ENCODE data around the gene STK32B.

The STK32B gene

DNA sequence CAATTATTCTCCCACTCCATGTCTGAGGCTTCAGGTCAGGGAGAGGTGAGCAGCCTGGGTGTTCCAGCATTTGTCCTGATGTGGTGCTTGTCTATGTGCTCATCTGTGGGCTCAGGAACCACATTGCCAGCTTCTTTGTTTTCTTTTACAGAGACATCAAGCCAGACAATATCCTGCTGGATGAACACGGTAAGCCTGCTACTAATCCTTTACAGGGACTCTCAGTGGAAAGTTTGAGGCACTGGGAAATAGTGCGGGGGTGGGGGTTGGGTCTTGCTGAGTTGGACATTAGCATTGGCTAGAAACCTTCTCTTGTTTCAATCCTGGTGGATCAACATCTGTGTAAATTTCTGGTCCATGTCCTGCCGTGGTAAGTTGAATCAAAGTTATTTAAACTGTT, 346.8 kb downstream of the STK32B start:
- Histone ChIP-seq H3K36me3 (ENCODE audit: insufficient read depth, low read length) (no peaks in the 10 kb centered on the region), H3K9ac (ENCODE audit: low read depth, low read length) (no peak overlapping the region)
- WGBS, result 80% methylated on average over 3 of the region's 3 CpGs

DNA sequence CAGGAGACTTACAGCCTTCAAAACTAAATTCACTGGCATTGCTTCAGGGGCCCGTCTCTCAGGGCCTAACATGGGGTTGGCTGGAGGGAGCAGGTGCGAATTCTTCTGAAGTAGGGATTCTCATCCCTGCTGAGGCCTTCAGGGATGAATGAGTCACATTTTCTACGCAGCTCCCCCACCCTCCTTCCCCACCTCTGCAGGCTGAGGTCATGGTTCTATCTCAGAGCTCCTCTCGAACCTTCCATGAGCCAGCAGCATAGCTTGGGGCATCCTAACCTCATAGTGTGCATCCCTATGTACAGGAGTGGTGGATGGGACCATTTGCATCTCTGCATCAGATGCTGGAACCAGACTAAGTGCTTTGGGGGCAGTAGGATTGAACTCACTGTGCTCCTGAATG, 347.8 kb downstream of the STK32B start:
- 0 out of 2 replicates have a peak, but pooled peaks cover 3% of the 10 kb centered on the region for H3K9me3 ChIP-seq (ENCODE audit: insufficient read depth, low read depth, low read length)
- H3K27ac ChIP-seq (ENCODE audit: low read depth, low read length), result no peak overlapping the region
- no peak overlapping the region for H3K9ac ChIP-seq (ENCODE audit: low read depth, low read length)
- no peak overlapping the region for H3K4me3 ChIP-seq (ENCODE audit: low read length)
- no peaks in the 10 kb centered on the region for H3K36me3 ChIP-seq (ENCODE audit: insufficient read depth, low read length)
- H3K4me1 ChIP-seq (ENCODE audit: insufficient read depth, low read length), result no peaks in the 10 kb centered on the region
- 81% methylated on average over 4 of the region's 4 CpGs for WGBS
- H3K27me3 ChIP-seq (ENCODE audit: insufficient read depth, low read length), result no peaks in the 10 kb centered on the region

More for the DNA sequence above, 346.8 kb downstream of the STK32B start:
- no peaks in the 10 kb centered on the region for H3K4me1 ChIP-seq (ENCODE audit: insufficient read depth, low read length)
- H3K9me3 ChIP-seq (ENCODE audit: insufficient read depth, low read depth, low read length), result 0 out of 2 replicates have a peak, but pooled peaks cover 3% of the 10 kb centered on the region
- H3K27ac ChIP-seq (ENCODE audit: low read depth, low read length), result no peak overlapping the region
- no peaks in the 10 kb centered on the region for H3K27me3 ChIP-seq (ENCODE audit: insufficient read depth, low read length)
- H3K4me3 ChIP-seq (ENCODE audit: low read length), result no peak overlapping the region

DNA sequence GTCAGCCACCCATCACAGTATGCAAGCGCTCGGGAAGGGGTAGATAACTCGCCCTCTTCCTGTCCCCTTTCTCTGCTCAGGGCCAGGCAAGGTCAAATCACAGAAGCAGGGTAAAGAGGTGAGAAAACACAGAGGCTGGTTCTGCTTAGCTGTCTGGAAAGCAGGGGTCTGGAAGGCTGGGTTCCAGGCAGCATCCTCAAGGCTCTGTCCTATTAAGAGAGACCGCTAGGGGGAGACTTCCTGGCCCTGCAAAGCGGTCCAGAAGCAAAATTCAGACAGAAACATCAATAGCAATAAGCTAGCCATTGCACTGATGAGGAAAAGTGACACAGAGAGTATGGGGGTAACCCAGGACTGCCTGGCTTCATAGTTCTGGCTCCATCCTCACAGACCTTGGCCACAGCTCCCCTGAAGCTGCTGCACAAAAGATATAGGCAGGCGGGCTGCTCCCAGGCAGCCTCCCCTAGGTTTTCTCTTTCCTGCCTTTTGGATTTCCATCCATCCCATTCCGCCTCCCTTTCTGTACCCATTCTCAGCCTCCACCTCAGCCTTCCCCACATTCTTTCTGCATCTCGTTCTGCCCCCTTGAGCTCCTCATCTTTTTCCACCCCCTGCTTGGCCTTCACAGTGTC, 348.6 kb downstream of the STK32B start:
- 61% methylated on average over 8 of the region's 8 CpGs for WGBS
- Histone ChIP-seq H3K9me3 (ENCODE audit: insufficient read depth, low read depth, low read length) (0 out of 2 replicates have a peak, but pooled peaks cover 3% of the 10 kb centered on the region), H3K27me3 (ENCODE audit: insufficient read depth, low read length) (no peaks in the 10 kb centered on the region), H3K4me1 (ENCODE audit: insufficient read depth, low read length) (no peaks in the 10 kb centered on the region), H3K36me3 (ENCODE audit: insufficient read depth, low read length) (no peaks in the 10 kb centered on the region), H3K9ac (ENCODE audit: low read depth, low read length) (no peak overlapping the region), H3K27ac (ENCODE audit: low read depth, low read length) (no peak overlapping the region), H3K4me3 (ENCODE audit: low read length) (no peak overlapping the region)

DNA sequence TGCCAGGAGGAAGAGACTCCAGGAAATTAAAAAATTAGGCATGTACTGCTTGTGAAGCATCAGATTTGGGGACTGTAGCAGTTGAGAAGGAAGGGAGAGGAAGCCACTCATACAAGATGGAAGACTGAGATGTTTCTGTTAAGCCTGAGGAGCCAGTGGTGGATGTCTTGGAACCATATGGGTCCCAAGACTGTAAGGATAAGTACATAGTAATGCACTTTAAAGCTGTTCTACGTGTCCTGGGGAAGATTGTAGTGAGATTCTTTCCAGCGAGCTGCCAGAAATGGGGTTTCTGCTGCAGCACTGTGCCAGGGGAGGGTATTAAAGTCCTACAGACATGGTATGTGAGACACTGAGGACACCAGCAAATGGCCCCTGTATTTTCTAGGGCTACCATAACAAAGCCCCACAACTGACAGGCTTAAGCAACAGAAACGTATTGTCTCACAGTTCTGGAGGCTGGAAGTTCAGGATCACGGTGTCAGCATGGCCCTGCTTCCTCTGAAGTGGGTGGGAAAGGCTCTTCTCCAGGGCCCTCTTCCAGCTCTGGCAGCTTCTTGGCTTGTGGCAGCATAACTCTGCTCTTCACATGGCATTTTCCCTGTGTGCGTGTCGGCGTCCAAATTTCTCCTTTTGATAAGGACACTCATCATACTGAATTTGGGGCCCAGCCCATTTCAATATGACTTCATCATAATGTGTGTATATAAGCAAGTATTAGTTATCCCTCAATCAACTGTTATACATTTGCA, 352.6 kb downstream of the STK32B start:
- H3K27me3 ChIP-seq (ENCODE audit: insufficient read depth, low read length), result no peaks in the 10 kb centered on the region
- H3K4me3 ChIP-seq (ENCODE audit: low read length), result no peak overlapping the region
- no peaks in the 10 kb centered on the region for H3K36me3 ChIP-seq (ENCODE audit: insufficient read depth, low read length)
- no peaks in the 10 kb centered on the region for H3K4me1 ChIP-seq (ENCODE audit: insufficient read depth, low read length)
- H3K9me3 ChIP-seq (ENCODE audit: insufficient read depth, low read depth, low read length), result peaks cover 26% of the 10 kb centered on the region
- 93% methylated on average over 7 of the region's 7 CpGs for WGBS
- no peak overlapping the region for H3K27ac ChIP-seq (ENCODE audit: low read depth, low read length)
- no peak overlapping the region for H3K9ac ChIP-seq (ENCODE audit: low read depth, low read length)

DNA sequence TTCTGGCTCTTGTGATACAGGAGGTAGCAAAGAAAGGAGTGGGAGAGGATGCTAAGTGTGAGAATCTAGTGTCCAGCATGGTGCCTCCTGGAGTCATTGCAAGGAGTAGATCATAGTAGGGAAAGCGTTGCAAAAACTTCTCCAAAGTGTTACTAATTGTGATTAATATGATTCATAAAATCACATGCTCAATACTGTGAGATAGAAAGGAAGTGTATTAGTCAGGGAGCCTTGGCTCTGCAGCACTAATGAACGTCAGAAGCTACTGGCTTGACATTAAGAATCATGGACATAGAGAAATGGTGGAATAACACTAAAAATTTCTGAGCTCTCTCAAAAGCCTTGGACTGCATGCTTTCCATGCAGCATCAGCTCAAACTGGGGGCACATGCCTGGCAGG, 358.0 kb downstream of the STK32B start:
- Histone ChIP-seq H3K9ac (ENCODE audit: low read depth, low read length) (no peak overlapping the region), H3K27me3 (ENCODE audit: insufficient read depth, low read length) (no peaks in the 10 kb centered on the region), H3K36me3 (ENCODE audit: insufficient read depth, low read length) (no peaks in the 10 kb centered on the region), H3K27ac (ENCODE audit: low read depth, low read length) (no peak overlapping the region), H3K9me3 (ENCODE audit: insufficient read depth, low read depth, low read length) (peaks cover 22% of the 10 kb centered on the region), H3K4me1 (ENCODE audit: insufficient read depth, low read length) (no peaks in the 10 kb centered on the region), H3K4me3 (ENCODE audit: low read length) (no peak overlapping the region)
- WGBS, result 94% methylated on average over 2 of the region's 2 CpGs

DNA sequence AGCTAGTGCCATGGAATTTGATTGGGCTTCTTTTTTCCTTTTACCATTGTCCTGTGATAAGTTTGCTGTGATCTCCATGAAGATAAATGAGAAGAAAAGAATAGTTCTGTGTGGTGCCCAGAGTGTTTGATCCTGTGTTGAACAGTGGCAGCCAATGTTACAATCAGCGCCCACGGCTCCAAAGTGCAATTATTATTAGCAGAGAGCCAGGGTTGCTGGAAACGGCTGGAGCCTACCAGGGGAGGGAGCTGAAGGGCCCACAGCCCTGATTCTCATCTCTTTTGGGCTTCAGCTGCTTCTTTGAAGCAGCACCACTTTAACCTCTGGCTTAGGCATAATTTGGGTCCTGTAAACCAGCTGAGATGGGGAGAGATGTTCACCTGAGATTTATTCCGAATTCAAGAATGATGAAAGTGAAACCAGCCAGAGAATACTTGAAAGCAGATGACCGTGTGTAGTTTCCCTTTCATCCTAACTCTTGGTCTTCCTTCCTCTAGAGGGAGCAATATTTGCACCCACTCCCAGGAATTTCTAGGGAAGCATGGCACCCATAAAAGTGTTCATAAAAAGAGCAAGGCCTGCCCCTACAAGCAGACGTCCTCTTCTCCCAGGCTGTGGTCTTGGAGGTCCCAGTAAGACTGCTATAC, 358.8 kb downstream of the STK32B start:
- H3K36me3 ChIP-seq (ENCODE audit: insufficient read depth, low read length), result no peaks in the 10 kb centered on the region
- 90% methylated on average over 6 of the region's 6 CpGs for WGBS
- H3K27ac ChIP-seq (ENCODE audit: low read depth, low read length), result no peak overlapping the region
- H3K4me3 ChIP-seq (ENCODE audit: low read length), result no peak overlapping the region
- H3K9me3 ChIP-seq (ENCODE audit: insufficient read depth, low read depth, low read length), result peaks cover 20% of the 10 kb centered on the region
- no peaks in the 10 kb centered on the region for H3K27me3 ChIP-seq (ENCODE audit: insufficient read depth, low read length)
- H3K9ac ChIP-seq (ENCODE audit: low read depth, low read length), result no peak overlapping the region
- no peaks in the 10 kb centered on the region for H3K4me1 ChIP-seq (ENCODE audit: insufficient read depth, low read length)

DNA sequence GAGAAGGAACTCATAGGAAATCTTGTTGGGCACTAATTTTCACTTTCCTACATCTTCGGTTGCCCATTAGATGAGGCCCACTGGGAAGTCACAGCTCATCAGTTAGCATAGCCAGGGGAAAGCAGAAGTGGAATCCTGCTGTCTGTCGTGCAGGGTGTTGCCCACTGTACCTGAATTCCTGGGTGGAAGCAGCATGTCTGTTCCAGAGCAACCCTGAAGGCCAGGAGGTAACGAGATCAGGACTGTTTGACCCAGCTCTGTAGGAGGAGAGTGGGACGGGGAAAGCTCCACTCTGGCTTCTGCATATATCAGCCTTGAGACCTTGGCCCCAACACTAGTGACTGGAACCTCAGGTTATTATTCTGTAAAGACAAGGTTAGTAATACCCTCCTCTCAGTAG, 361.0 kb downstream of the STK32B start:
- Histone ChIP-seq H3K4me1 (ENCODE audit: insufficient read depth, low read length) (no peaks in the 10 kb centered on the region), H3K27ac (ENCODE audit: low read depth, low read length) (no peak overlapping the region), H3K36me3 (ENCODE audit: insufficient read depth, low read length) (no peaks in the 10 kb centered on the region), H3K27me3 (ENCODE audit: insufficient read depth, low read length) (no peaks in the 10 kb centered on the region), H3K9ac (ENCODE audit: low read depth, low read length) (no peak overlapping the region), H3K9me3 (ENCODE audit: insufficient read depth, low read depth, low read length) (0 out of 2 replicates have a peak, but pooled peaks cover 7% of the 10 kb centered on the region), H3K4me3 (ENCODE audit: low read length) (no peak overlapping the region)
- 83% methylated on average over 4 of the region's 4 CpGs for WGBS

DNA sequence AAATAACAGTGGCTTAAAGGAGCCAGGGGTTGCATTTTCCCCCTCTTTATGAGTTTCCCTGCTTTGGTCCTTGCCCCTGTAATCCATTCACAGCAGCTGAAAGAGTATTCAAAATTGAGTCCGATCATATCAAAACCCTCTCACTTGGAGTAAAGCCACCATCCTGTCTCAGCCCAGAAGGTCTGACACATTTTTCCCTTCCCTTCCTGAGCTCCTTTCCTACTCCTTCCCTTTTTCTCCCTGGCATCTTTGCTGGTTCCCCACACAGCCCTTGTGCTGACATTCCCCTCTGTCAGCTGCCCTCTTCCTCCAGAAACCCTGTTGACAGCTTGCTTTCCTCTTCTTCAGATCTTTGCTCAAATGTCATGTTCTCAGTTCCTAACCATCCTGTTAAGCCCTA, 361.5 kb downstream of the STK32B start:
- 89% methylated on average over 1 of the region's 1 CpG for WGBS
- Histone ChIP-seq H3K9ac (ENCODE audit: low read depth, low read length) (no peak overlapping the region), H3K27me3 (ENCODE audit: insufficient read depth, low read length) (no peaks in the 10 kb centered on the region), H3K36me3 (ENCODE audit: insufficient read depth, low read length) (no peaks in the 10 kb centered on the region), H3K9me3 (ENCODE audit: insufficient read depth, low read depth, low read length) (0 out of 2 replicates have a peak, but pooled peaks cover 7% of the 10 kb centered on the region), H3K4me3 (ENCODE audit: low read length) (no peak overlapping the region), H3K27ac (ENCODE audit: low read depth, low read length) (no peak overlapping the region), H3K4me1 (ENCODE audit: insufficient read depth, low read length) (no peaks in the 10 kb centered on the region)

DNA sequence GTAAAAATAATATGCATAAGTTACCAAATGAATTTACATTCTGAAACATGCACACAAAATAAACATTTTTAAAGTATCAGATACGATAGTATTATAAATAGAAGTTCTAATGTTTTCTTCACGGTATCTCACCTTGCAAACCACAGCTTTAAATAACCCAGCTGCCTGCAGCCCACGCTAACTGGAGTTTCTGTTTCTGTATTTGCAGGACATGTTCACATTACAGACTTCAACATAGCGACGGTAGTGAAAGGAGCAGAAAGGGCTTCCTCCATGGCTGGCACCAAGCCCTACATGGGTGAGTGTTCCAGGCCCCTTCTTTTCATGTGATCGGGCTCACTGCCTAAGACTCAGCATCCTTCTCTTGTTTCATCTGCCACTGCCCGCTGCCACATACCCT, 365.4 kb downstream of the STK32B start:
- H3K36me3 ChIP-seq (ENCODE audit: insufficient read depth, low read length), result no peaks in the 10 kb centered on the region
- no peak overlapping the region for H3K4me3 ChIP-seq (ENCODE audit: low read length)
- no peak overlapping the region for H3K9ac ChIP-seq (ENCODE audit: low read depth, low read length)
- 0 out of 2 replicates have a peak, but pooled peaks cover 7% of the 10 kb centered on the region for H3K9me3 ChIP-seq (ENCODE audit: insufficient read depth, low read depth, low read length)
- 78% methylated on average over 6 of the region's 7 CpGs for WGBS
- no peaks in the 10 kb centered on the region for H3K27me3 ChIP-seq (ENCODE audit: insufficient read depth, low read length)
- H3K27ac ChIP-seq (ENCODE audit: low read depth, low read length), result no peak overlapping the region
- no peaks in the 10 kb centered on the region for H3K4me1 ChIP-seq (ENCODE audit: insufficient read depth, low read length)

DNA sequence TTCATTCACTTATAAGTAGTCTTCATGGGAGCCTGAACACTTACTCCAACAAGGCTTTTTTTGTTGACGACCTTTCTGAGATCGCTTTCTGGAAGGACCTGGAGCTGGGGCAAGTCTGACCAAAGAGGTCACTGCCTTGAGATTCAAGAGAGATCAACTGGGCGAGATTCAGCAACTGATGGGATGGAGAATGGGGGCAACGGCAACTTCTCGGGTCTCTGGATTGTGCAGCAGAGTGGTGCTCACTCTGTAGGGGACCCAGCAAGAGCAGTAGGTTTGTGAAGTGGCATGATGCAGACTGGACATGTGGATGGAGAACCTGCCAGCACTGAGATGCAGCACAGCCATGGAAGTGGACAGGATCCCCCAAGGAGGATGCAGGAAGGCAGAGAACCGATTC, 369.0 kb downstream of the STK32B start:
- Histone ChIP-seq H3K36me3 (ENCODE audit: insufficient read depth, low read length) (no peaks in the 10 kb centered on the region), H3K9ac (ENCODE audit: low read depth, low read length) (no peak overlapping the region), H3K4me1 (ENCODE audit: insufficient read depth, low read length) (no peaks in the 10 kb centered on the region), H3K27me3 (ENCODE audit: insufficient read depth, low read length) (no peaks in the 10 kb centered on the region), H3K4me3 (ENCODE audit: low read length) (no peak overlapping the region), H3K9me3 (ENCODE audit: insufficient read depth, low read depth, low read length) (0 out of 2 replicates have a peak, but pooled peaks cover 7% of the 10 kb centered on the region), H3K27ac (ENCODE audit: low read depth, low read length) (no peak overlapping the region)
- 95% methylated on average over 6 of the region's 6 CpGs for WGBS

DNA sequence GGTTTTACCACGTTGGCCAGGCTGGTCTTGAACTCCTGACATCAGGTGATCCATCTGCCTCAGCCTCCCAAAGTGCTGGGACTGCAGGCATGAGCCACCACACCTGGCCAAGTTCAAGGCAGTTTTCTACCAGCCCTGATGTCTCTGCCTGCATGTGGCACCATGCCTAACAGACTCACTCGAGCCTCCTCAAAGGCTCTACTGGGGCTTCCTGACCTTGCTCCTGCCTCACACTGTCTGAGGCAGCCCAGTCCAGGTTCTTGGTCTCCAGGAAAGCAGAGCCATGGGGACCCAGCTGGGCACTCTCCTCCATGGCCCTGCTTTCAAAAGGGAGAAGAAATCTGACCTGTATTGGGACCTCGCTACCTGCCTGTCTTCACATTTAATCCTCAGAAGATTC, 370.1 kb downstream of the STK32B start:
- Histone ChIP-seq H3K36me3 (ENCODE audit: insufficient read depth, low read length) (no peaks in the 10 kb centered on the region), H3K27ac (ENCODE audit: low read depth, low read length) (no peak overlapping the region), H3K4me1 (ENCODE audit: insufficient read depth, low read length) (no peaks in the 10 kb centered on the region), H3K9ac (ENCODE audit: low read depth, low read length) (no peak overlapping the region), H3K9me3 (ENCODE audit: insufficient read depth, low read depth, low read length) (0 out of 2 replicates have a peak, but pooled peaks cover 7% of the 10 kb centered on the region), H3K27me3 (ENCODE audit: insufficient read depth, low read length) (no peaks in the 10 kb centered on the region), H3K4me3 (ENCODE audit: low read length) (no peak overlapping the region)
- WGBS, result 84% methylated on average over 3 of the region's 3 CpGs

All from HUES64 (cell line).